Naive B cell (primary cell): ENCODE measurements around the gene DMD. TPM values are rescaled to one million over a fixed set of nuclear protein-coding genes. Genes with fewer than 3 reads are reported as not detected.
"Not testable (repeated sequence)": the region's sequence is repeated elsewhere in the genome, so short reads cannot be mapped to it uniquely, and the experiment has no call there.

ENCODE experiments used
- ATAC-seq, 2 donors: fragments of 150-1000 bp; cut with Tn5 transposase; 2 replicates each; pipeline ENCODE4 v1.10.0; 2021; ENCODE audit warnings: low read depth in 2 of 2, mild to moderate bottlenecking in 2 of 2, moderate library complexity in 2 of 2
- DNase-seq: peaks from one replicate; pipeline ENCODE4 v3.0.0; 2022
- H3K27ac Mint-ChIP-seq, 6 donors: one replicate each; pipeline ENCODE4 v1.8.0; 2020 to 2022; ENCODE audit warnings: mild to moderate bottlenecking in 6 of 6, mixed read lengths in 6 of 6, moderate library complexity in 5 of 6, inconsistent platforms in 2 of 6
- H3K27me3 Mint-ChIP-seq, 3 donors: one replicate each; pipeline ENCODE4 v1.8.0; 2021 to 2022; ENCODE audit warnings: mixed read lengths in 3 of 3, mild to moderate bottlenecking in 1 of 3
- H3K36me3 Mint-ChIP-seq, 2 donors: one replicate each; pipeline ENCODE4 v1.8.0; 2020 to 2022; ENCODE audit warnings: mixed read lengths in 2 of 2, inconsistent platforms in 1 of 2, mild to moderate bottlenecking in 1 of 2
- H3K4me1 Mint-ChIP-seq, 3 donors: one replicate each; pipeline ENCODE4 v1.8.0; 2020 to 2022; ENCODE audit warnings: mixed read lengths in 3 of 3, inconsistent platforms in 1 of 3, mild to moderate bottlenecking in 1 of 3, moderate library complexity in 1 of 3
- H3K4me3 Mint-ChIP-seq, 8 donors: one replicate each; pipeline ENCODE4 v1.8.0; 2020 to 2022; ENCODE audit warnings: mild to moderate bottlenecking in 8 of 8, mixed read lengths in 8 of 8, moderate library complexity in 8 of 8, inconsistent platforms in 2 of 8
- H3K9me3 Mint-ChIP-seq, 7 donors: one replicate each; pipeline ENCODE4 v1.8.0; 2020 to 2022; ENCODE audit warnings: mixed read lengths in 7 of 7, mild to moderate bottlenecking in 5 of 7, inconsistent platforms in 2 of 7, moderate library complexity in 1 of 7
- polyA plus RNA-seq, 6 donors: library from polyadenylated mRNA; unstranded; fragments of 300-500 nt; fragmentation: Illumina TruSeq; gene quantifications; one replicate each; pipeline ENCODE4 v1.2.3, GENCODE V29; 2021; ENCODE audit warnings: low read depth in 6 of 6

DMD gene
- polyA plus RNA-seq, 6 donors from 2014 or later: 1.00 to 5.0 (median 1.9) TPM

GRCh38 chrX:33133320-33133719 lies 78.0 kb downstream of the DMD start:
- no peaks in the 10 kb centered on the region for H3K27me3 Mint-ChIP-seq
- no peaks in the 10 kb centered on the region for H3K4me1 Mint-ChIP-seq
- ATAC-seq (no peak), DNase-seq (no peak)
- H3K36me3 Mint-ChIP-seq: no peaks in the 10 kb centered on the region
- H3K9me3 Mint-ChIP-seq: no peaks in the 10 kb centered on the region
- no peak overlapping the region for H3K27ac Mint-ChIP-seq
- no peak overlapping the region for H3K4me3 Mint-ChIP-seq

- no peaks in the 10 kb centered on the region for H3K4me1 Mint-ChIP-seq
- no peaks in the 10 kb centered on the region for H3K27me3 Mint-ChIP-seq
- no peaks in the 10 kb centered on the region for H3K36me3 Mint-ChIP-seq
- no peak overlapping the region for H3K4me3 Mint-ChIP-seq
- ATAC-seq (no peak), DNase-seq (no peak)
- no peak overlapping the region for H3K27ac Mint-ChIP-seq
- no peaks in the 10 kb centered on the region for H3K9me3 Mint-ChIP-seq
These were observed 78.8 kb downstream of the DMD start for GRCh38 chrX:33132569-33132968.

- no peaks in the 10 kb centered on the region for H3K36me3 Mint-ChIP-seq
- no peak for DNase-seq
- H3K4me3 Mint-ChIP-seq: no peak overlapping the region
- ATAC-seq: no peak
- no peak overlapping the region for H3K27ac Mint-ChIP-seq
- H3K27me3 Mint-ChIP-seq: no peaks in the 10 kb centered on the region
- H3K4me1 Mint-ChIP-seq: no peaks in the 10 kb centered on the region
- no peaks in the 10 kb centered on the region for H3K9me3 Mint-ChIP-seq
These were observed 81.7 kb downstream of the DMD start for GRCh38 chrX:33129607-33130006.

- Mint-ChIP-seq H3K4me1 (no peaks in the 10 kb centered on the region), H3K4me3 (no peak overlapping the region), H3K9me3 (no peaks in the 10 kb centered on the region), H3K36me3 (no peaks in the 10 kb centered on the region), H3K27me3 (no peaks in the 10 kb centered on the region), H3K27ac (peak overlapping the region in 1 of 6 donors; percentile 58)
- no peak for ATAC-seq
- no peak for DNase-seq
These were observed 83.1 kb downstream of the DMD start for GRCh38 chrX:33128048-33128805.

GRCh38 chrX:33126469-33126868 lies 84.9 kb downstream of the DMD start:
- DNase-seq (no peak), ATAC-seq (no peak)
- Mint-ChIP-seq H3K27ac (no peak overlapping the region), H3K4me1 (no peaks in the 10 kb centered on the region), H3K4me3 (no peak overlapping the region), H3K27me3 (no peaks in the 10 kb centered on the region), H3K36me3 (no peaks in the 10 kb centered on the region), H3K9me3 (no peaks in the 10 kb centered on the region)

GRCh38 chrX:33109858-33110257 lies 101.5 kb downstream of the DMD start:
- no peaks in the 10 kb centered on the region for H3K36me3 Mint-ChIP-seq
- H3K27ac Mint-ChIP-seq: no peak overlapping the region
- H3K4me1 Mint-ChIP-seq: no peaks in the 10 kb centered on the region
- peaks cover 0 to 3% (median 0%) of the 10 kb centered on the region in 7 donors for H3K9me3 Mint-ChIP-seq
- DNase-seq (no peak), ATAC-seq (no peak)
- no peaks in the 10 kb centered on the region for H3K27me3 Mint-ChIP-seq
- H3K4me3 Mint-ChIP-seq: no peak overlapping the region

GRCh38 chrX:33106737-33107136 lies 104.6 kb downstream of the DMD start:
- Mint-ChIP-seq H3K4me1 (no peaks in the 10 kb centered on the region), H3K4me3 (no peak overlapping the region), H3K36me3 (no peaks in the 10 kb centered on the region), H3K9me3 (peaks cover 0 to 5% (median 0%) of the 10 kb centered on the region in 7 donors), H3K27me3 (no peaks in the 10 kb centered on the region), H3K27ac (no peak overlapping the region)
- ATAC-seq (no peak), DNase-seq (no peak)

GRCh38 chrX:33095079-33095478 lies 116.3 kb downstream of the DMD start:
- ATAC-seq (no peak), DNase-seq (no peak)
- Mint-ChIP-seq H3K4me1 (no peaks in the 10 kb centered on the region), H3K36me3 (no peaks in the 10 kb centered on the region), H3K9me3 (no peaks in the 10 kb centered on the region), H3K4me3 (no peak overlapping the region), H3K27ac (no peak overlapping the region), H3K27me3 (no peaks in the 10 kb centered on the region)

GRCh38 chrX:33087411-33087810 lies 123.9 kb downstream of the DMD start:
- Mint-ChIP-seq H3K27ac (no peak overlapping the region), H3K9me3 (peaks cover 0 to 9% (median 0%) of the 10 kb centered on the region in 7 donors), H3K4me1 (no peaks in the 10 kb centered on the region), H3K36me3 (no peaks in the 10 kb centered on the region), H3K4me3 (no peak overlapping the region), H3K27me3 (no peaks in the 10 kb centered on the region)
- DNase-seq (no peak), ATAC-seq (no peak)

GRCh38 chrX:33086886-33087285 lies 124.5 kb downstream of the DMD start:
- H3K4me3 Mint-ChIP-seq: no peak overlapping the region
- ATAC-seq: no peak
- no peaks in the 10 kb centered on the region for H3K27me3 Mint-ChIP-seq
- no peaks in the 10 kb centered on the region for H3K36me3 Mint-ChIP-seq
- no peak for DNase-seq
- no peak overlapping the region for H3K27ac Mint-ChIP-seq
- H3K9me3 Mint-ChIP-seq: peaks cover 0 to 9% (median 0%) of the 10 kb centered on the region in 7 donors
- no peaks in the 10 kb centered on the region for H3K4me1 Mint-ChIP-seq

GRCh38 chrX:33082371-33082770 lies 129.0 kb downstream of the DMD start:
- Mint-ChIP-seq H3K4me3 (no peak overlapping the region), H3K9me3 (peaks cover 0 to 30% (median 7%) of the 10 kb centered on the region in 7 donors), H3K27ac (no peak overlapping the region), H3K4me1 (no peaks in the 10 kb centered on the region), H3K27me3 (no peaks in the 10 kb centered on the region), H3K36me3 (no peaks in the 10 kb centered on the region)
- no peak for ATAC-seq
- no peak for DNase-seq

GRCh38 chrX:33078273-33078672 lies 133.1 kb downstream of the DMD start:
- Mint-ChIP-seq H3K4me3 (no peak overlapping the region), H3K4me1 (no peaks in the 10 kb centered on the region), H3K27ac (no peak overlapping the region), H3K36me3 (no peaks in the 10 kb centered on the region), H3K27me3 (no peaks in the 10 kb centered on the region), H3K9me3 (peaks cover 0 to 23% (median 7%) of the 10 kb centered on the region in 7 donors)
- DNase-seq (no peak), ATAC-seq (no peak)

- not testable (repeated sequence) for ATAC-seq, H3K4me1 Mint-ChIP-seq, H3K27me3 Mint-ChIP-seq, H3K9me3 Mint-ChIP-seq, H3K27ac Mint-ChIP-seq, H3K4me3 Mint-ChIP-seq, DNase-seq, H3K36me3 Mint-ChIP-seq
These were observed 137.7 kb downstream of the DMD start for GRCh38 chrX:33073660-33074059.

GRCh38 chrX:33065415-33065814 lies 145.9 kb downstream of the DMD start:
- Mint-ChIP-seq H3K27ac (no peak overlapping the region), H3K4me3 (no peak overlapping the region), H3K27me3 (no peaks in the 10 kb centered on the region), H3K36me3 (no peaks in the 10 kb centered on the region), H3K9me3 (peaks cover 0 to 5% (median 0%) of the 10 kb centered on the region in 7 donors), H3K4me1 (no peaks in the 10 kb centered on the region)
- DNase-seq (no peak), ATAC-seq (no peak)

- DNase-seq (no peak), ATAC-seq (no peak)
- no peaks in the 10 kb centered on the region for H3K36me3 Mint-ChIP-seq
- no peak overlapping the region for H3K4me3 Mint-ChIP-seq
- H3K27ac Mint-ChIP-seq: no peak overlapping the region
- H3K9me3 Mint-ChIP-seq: peaks cover 0 to 2% (median 0%) of the 10 kb centered on the region in 7 donors
- H3K27me3 Mint-ChIP-seq: no peaks in the 10 kb centered on the region
- no peaks in the 10 kb centered on the region for H3K4me1 Mint-ChIP-seq
These were observed 149.3 kb downstream of the DMD start for GRCh38 chrX:33062041-33062440.
